Stimulated activated CD8-positive, alpha-beta memory T cell treated with anti-CD3 and anti-CD28 coated beads, Interleukin-2, amount 100 ng/mL, for 1 hour (primary cell): ENCODE data around the gene SPTBN1.
A peak's percentile ranks its signal among the peaks of the same experiment; 100 is the strongest.

Experiments used
- DNase-seq, 2 donors: peaks; one replicate each; pipeline ENCODE4 v3.0.0-alpha.2; 2020; ENCODE audit warnings: low read depth in 2 of 2

SPTBN1 gene

DNA sequence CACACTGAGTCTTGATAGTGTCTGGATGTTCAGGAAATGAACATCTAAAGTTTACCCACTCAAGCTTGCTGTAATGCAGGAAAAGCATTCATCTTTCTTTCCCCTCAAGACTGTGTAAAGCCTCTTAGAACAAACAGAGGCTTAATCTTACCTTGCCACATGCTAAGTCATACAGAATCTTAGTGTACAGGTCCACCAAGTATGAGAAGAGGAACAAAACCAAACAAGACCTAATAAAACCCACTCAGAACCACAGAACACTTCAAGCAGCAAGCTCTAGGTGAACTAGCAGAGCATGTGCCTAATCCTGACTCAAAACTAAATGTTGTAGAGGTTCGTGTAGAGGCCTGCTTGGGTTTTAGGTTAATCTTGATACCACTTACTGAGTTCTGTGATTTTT, 97.6 kb downstream of the SPTBN1 start:
- no peak for DNase-seq

DNA sequence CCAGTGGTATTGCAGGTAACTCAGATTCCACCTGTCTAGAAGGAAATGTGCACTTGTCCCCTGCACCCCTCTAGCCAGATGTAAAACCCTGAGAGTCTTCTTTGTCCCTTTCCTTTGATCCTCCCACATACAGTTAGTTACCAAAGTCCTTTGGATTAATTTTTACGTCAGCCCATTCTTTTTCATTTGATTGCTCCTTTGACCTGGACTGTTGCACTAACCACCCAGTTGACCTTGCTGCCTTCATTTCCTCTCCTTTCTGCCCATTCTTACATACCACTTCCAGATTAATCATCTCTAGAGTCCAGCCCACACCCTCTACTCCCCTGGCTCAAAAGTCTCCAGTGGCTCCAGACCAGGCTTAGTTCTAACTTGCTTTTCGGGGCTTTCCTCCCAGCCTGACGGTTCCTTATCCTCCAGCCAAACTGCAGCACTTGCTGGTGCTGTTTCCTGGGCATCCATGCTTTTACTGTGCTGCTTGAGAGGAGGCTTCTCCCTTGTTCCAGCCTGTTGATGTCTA, 99.3 kb downstream of the SPTBN1 start:
- no peak for DNase-seq

GRCh38 chr2:54556621-54557121, 100.5 kb downstream of the SPTBN1 start:
- DNase-seq, result no peak

DNA sequence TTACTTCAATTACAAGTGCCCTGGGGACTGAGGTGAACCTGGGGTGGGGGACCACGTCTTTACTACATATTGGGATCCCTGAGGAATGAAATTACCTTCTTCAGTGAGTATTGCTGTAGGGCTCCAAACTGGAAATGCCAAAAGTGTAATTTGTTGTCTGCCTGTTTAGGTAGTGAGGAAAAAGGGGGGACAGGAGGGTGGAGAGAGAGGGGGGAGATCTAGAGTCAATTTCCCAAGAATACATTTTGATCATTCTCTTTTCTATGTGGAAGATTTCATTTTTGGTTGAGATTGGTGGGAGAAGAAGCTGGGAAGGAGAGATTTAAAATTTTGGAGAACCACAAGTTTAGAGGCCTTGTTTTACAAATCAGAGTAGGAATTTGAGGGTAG, 101.1 kb downstream of the SPTBN1 start:
- DNase-seq, result no peak

DNA sequence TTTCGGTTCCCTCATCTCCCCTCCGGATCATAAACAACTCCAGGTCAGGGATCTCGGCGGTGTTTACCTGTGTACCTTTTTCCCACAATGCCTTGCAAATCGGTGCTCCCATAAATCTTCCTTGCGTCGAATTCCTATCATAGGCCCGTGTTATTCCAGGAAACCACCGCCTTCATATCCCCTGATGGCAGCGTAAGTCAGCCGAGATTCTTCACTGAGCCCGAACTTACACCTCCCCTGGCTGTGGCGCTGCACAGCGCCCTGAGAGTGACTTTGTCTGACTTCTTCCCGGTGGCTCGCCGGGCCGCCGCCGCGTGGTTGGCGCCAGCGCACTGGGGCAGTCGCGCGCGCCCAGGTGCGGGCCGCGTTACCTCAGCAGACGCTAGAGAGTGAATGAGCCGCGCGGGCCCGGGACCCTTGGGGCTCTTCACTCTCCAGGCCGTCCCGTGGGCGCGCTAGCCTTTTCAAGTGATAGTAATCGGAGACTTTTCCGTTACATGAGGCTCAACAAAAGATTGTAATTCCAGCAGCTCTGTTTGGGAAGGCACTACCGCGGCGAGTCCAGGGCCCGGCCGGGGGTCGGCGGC, 101.6 kb downstream of the SPTBN1 start:
- DNase-seq, result peak; percentile 45 to 49

DNA sequence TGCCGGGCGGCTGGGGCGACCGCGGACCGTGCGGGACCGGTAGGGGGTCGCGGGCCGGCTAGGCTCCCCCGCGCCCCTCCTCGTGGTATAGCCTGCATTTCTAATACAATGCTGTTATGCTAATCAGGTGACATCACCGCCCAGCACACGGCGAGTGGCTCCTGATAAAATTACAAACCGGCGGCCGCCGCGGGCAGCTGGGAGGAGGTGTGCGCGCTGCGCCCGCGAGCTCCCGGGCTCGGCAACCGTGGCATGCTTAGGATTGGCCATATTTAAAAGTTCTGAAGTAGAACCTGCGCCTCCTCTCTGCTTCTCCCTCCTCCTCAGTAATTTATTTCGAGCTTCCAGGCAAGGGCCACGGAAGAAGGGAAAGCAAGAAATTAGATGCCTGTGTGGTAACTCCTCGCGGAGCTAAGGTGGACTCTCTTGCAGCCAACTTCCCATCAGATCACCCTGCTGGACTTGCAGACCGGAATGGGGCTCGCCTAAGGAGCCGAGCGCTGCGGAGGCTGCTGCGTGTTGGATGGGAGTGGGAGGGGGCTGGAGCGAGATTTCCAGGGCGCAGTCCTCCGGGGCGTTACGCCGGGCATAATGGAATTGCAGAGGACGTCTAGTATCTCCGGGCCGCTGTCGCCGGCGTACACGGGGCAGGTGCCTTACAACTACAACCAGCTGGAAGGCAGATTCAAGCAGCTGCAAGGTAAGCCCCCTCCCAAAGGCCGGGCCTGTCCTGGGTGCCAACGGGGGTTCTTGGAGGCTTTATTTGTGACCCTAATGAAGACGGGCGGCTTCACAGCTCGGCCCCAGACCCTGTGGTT, 102.3 kb downstream of the SPTBN1 start:
- peak in 1 of 2 donors; percentile 40 for DNase-seq

DNA sequence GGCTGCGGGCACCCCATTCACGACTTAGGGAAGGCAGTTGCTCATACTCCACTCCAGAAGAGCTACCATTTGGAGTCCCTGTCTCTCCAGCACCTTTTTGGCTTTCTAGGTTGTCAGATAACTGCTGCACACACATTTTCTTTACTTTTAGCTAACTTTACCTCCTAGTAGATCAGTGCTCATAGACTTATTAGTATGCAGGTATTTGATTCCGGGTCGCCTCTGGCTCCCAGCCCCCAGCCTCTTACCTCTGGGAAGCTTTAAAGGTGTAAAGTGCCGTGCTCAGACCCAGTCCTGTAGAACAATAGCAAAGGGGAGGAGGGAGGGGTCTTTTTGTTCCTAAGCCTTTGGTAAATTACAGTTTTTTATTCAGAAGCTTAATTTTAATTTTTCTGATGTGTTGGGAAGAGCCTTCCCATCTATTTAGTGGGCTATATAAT, 102.9 kb downstream of the SPTBN1 start:
- DNase-seq, result no peak

DNA sequence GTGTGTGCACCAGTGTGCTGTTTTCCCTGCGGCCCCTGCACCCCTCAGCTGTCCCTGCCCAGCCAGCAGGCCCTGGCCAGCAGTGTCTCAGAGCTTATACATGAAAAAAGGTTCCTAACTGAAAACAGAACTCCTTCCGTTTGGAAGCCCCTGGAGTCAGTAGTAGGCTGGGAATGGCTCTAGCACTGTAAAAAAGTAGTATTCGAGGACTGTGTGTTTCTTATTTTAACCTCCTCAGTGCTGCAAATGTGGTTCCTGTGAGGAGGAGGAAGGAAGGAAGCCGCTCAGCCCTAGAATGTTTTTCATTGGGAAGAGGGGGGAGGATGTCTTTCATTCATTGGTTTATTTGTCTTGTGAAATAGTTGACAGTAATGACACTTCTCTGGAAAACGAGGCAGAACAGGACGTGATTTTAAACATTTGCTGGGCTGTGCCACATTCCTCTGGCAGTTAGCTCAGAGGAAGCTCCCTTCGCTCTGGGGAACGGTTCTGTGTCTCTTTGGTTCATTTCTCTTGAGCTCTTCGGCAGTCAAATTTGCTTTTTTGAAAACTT, 103.5 kb downstream of the SPTBN1 start:
- no peak for DNase-seq

DNA sequence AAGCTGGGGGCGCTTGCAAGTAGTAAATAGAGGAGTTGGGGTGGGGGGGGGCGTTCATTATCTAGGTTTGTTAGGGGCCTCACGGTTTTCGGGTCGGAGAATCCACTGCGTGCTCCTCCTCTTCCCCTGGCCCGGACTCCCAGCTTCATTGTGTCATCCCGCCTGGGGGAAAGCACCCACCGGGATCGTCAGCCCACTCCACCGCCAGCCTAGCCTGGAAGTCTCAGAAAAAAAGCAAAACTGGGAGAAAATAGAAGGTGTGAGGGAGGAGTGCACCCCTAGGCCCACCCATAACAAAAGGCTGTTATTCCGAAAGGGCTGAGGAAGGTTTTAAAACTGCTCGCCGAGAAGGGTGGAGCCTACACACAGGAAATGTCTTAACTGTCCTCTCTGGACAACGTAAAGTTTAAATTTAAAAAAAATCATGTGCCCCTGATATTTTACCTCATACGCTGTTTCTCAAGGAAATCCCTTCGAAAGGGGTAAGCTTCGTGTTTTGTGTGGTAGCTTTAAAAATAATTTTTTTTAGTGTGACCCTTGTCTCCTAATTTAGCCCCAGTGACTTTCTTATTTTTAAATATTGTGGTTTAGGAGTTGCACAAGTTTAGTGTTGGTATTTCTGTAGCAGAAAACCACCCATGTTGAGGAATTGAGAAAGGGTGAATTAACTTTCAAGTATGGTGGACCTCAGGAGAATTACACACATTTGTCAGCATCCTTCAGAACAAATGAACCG, 104.2 kb downstream of the SPTBN1 start:
- DNase-seq, result no peak

- DNase-seq, result no peak
Measured at GRCh38 chr2:54561010-54561409, 104.9 kb downstream of the SPTBN1 start.

DNA sequence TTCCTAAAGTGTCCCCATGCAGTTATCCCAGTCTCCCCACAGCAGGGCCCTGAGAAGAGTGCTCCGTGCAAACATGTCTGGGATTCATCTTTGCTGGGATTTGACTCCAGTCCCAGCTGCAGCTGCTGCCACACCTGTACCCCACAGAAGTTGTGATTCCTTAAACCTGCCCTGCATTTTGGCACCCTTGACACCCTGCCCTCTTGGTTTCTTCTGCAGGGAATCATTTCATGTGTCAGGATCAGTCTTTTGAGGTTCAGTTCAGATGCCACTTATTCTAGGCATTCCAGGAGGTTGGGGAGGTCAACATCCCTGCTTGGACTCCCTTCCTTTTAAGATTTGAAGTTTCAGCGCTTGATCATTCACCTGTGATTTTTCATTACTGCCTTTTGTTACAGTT, 108.3 kb downstream of the SPTBN1 start:
- no peak for DNase-seq

GRCh38 chr2:54565551-54565950, 109.4 kb downstream of the SPTBN1 start:
- DNase-seq, result no peak

- DNase-seq, result no peak
Measured at GRCh38 chr2:54566896-54567295, 110.8 kb downstream of the SPTBN1 start.

DNA sequence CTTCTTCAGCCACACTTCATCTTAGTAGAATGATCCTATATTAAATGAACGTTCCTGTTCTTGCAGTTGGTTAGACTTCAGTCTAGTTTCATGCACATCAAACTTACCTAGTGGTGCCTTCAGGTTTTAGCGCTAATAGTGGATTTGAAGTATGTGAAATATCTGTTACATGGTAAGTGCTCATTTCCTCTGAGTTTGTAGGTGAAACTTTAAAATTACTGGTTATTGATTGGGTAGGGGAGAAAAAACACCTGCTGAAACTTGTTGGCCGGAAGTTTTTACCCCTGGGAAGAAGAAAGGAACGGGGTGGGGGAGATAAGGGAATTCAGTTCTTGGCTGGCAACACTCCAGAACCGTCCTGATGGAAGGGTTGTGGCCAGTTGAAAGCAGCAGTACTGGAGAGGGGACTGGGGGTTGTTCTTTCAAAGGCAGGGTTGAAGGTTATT, 112.8 kb downstream of the SPTBN1 start:
- DNase-seq, result no peak

GRCh38 chr2:54569745-54570301, 113.7 kb downstream of the SPTBN1 start:
- no peak for DNase-seq

GRCh38 chr2:54570321-54570855, 114.3 kb downstream of the SPTBN1 start:
- DNase-seq, result no peak

DNA sequence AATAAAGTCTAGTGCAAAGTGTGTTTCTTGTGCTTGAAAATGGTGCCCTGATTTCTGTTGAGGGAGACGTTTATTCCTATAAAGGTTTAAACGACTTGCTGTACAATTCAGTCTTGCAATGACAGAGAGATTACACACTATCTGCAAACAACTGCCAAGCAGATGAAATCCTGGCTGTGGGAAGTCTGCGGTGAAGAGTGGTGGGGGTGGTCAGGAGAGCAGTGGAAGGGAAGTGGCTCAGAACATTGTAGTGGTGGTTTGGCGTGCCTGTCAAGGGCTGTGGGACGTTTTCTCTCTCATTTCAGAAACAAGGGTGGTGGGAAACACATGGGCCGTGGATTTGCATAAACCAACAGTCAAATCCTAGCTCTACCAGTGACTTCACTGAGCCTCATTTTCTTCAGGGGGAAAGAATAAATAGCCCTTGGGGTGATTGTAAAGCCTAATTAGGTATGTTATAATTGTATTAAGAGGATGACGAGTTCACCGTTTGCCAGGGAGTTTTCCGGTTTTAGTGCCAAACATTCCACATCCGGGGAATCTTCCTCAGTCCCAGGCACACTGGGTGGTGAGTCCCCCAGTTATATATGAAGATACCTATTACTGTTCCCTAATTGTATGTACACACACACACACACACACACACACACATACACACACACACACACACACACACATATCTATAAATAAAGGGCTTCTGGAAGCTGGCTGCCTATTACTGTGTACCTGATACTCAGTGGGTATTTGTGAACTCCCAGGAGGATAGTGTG, 115.0 kb downstream of the SPTBN1 start:
- DNase-seq, result peak in 1 of 2 donors; percentile 39

DNA sequence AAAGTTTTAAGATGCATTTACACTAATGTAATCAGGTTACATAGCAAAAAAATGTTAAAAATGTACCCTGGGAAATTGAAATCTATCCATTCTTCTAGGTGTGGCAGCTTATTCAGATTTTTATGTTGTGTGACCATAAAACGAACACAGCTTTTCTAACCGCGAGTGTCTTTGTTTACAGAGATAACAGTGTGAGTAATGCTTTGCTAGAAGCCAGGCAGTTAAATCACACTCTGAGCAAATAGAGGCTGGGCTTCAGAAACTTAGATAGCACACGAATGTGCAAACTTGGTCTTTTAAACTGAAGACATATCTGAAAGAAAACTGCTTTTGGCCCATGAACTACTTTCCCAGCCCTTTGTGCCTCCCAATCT, 116.1 kb downstream of the SPTBN1 start:
- DNase-seq, result no peak

- no peak for DNase-seq
Measured at GRCh38 chr2:54572636-54573536, 116.8 kb downstream of the SPTBN1 start.

DNA sequence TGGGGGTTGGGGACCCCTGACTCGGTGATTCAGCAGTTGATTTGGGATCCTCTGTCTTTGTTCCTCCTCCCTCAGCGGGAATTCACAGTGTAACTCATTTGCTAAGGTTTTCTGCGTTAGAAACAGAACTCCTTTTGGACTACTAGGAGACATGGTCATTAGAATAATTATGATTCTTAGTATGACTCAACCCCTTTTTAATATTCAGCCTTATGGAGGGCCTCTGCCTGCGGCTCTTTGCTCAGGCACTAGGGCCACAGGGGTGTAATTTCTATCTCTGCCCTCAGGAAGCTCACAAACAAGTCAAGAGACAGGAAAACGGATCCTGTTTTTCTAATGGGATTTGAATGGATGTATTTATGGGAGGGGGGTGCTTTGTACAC, 117.4 kb downstream of the SPTBN1 start:
- no peak for DNase-seq
